ENCODE data around the gene ABCC5. TPM values are rescaled to one million over a fixed set of nuclear protein-coding genes. Genes with fewer than 3 reads are reported as not detected.
"Not testable (repeated sequence)": the region's sequence is repeated elsewhere in the genome, so short reads cannot be mapped to it uniquely, and the experiment has no call there.

ABCC5 gene
- polyA plus RNA-seq, 3 donors, result 44.1 to 53.7 (median 48.7) TPM

- peak in 1 of 3 donors; percentile 51 for DNase-seq (ENCODE audit: low read depth in 3 of 3, low spot score in 2 of 3)
Measured at GRCh38 chr3:184016811-184017671, 643 bp downstream of the ABCC5 start.

GRCh38 chr3:184016169-184016570, 1.5 kb downstream of the ABCC5 start:
- DNase-seq (ENCODE audit: low read depth in 3 of 3, low spot score in 2 of 3), result no peak

GRCh38 chr3:184015381-184016019, 2.2 kb downstream of the ABCC5 start:
- no peak for DNase-seq (ENCODE audit: low read depth in 3 of 3, low spot score in 2 of 3)

GRCh38 chr3:184011937-184012889, 5.5 kb downstream of the ABCC5 start:
- no peak for DNase-seq (ENCODE audit: low read depth in 3 of 3, low spot score in 2 of 3)

- no peak for DNase-seq (ENCODE audit: low read depth in 3 of 3, low spot score in 2 of 3)
Measured at GRCh38 chr3:184011230-184011876, 6.3 kb downstream of the ABCC5 start.

GRCh38 chr3:184008161-184008560, 9.5 kb downstream of the ABCC5 start:
- no peak for DNase-seq (ENCODE audit: low read depth in 3 of 3, low spot score in 2 of 3)

GRCh38 chr3:184007143-184007813, 10.4 kb downstream of the ABCC5 start:
- DNase-seq (ENCODE audit: low read depth in 3 of 3, low spot score in 2 of 3), result not testable (repeated sequence)

- DNase-seq (ENCODE audit: low read depth in 3 of 3, low spot score in 2 of 3), result peak in 2 of 3 donors; percentile 47
Measured at GRCh38 chr3:184005941-184006507, 11.7 kb downstream of the ABCC5 start.

- no peak for DNase-seq (ENCODE audit: low read depth in 3 of 3, low spot score in 2 of 3)
Measured at GRCh38 chr3:184004476-184004875, 13.2 kb downstream of the ABCC5 start.

- DNase-seq (ENCODE audit: low read depth in 3 of 3, low spot score in 2 of 3), result no peak
Measured at GRCh38 chr3:184003187-184003967, 14.3 kb downstream of the ABCC5 start.

- no peak for DNase-seq (ENCODE audit: low read depth in 3 of 3, low spot score in 2 of 3)
Measured at GRCh38 chr3:184002469-184002868, 15.2 kb downstream of the ABCC5 start.

GRCh38 chr3:184001761-184002160, 15.9 kb downstream of the ABCC5 start:
- no peak for DNase-seq (ENCODE audit: low read depth in 3 of 3, low spot score in 2 of 3)

GRCh38 chr3:183991403-183991802, 26.3 kb downstream of the ABCC5 start:
- DNase-seq (ENCODE audit: low read depth in 3 of 3, low spot score in 2 of 3), result no peak

- DNase-seq (ENCODE audit: low read depth in 3 of 3, low spot score in 2 of 3), result no peak
Measured at GRCh38 chr3:183988216-183988790, 29.4 kb downstream of the ABCC5 start.

- DNase-seq (ENCODE audit: low read depth in 3 of 3, low spot score in 2 of 3), result no peak
Measured at GRCh38 chr3:183987000-183987600, 30.6 kb downstream of the ABCC5 start.

GRCh38 chr3:183984749-183985729, 32.6 kb downstream of the ABCC5 start:
- DNase-seq (ENCODE audit: low read depth in 3 of 3, low spot score in 2 of 3), result no peak
